HEK293 (cell line): ENCODE results near the gene SLMAP.

Experiments
- CTCF ChIA-PET: fragments of 350-600 bp; formaldehyde crosslinking; extraction: SDS; loops from one replicate; lab custom pipeline; 2021; ENCODE audit warnings: antibody characterized with exemption; lab: Yijun Ruan, JAX
- POLR2A ChIA-PET: fragments of 300-600 bp; formaldehyde crosslinking; extraction: SDS; loops from one replicate; lab custom pipeline; 2020; ENCODE audit warnings: antibody characterized with exemption, inconsistent platforms; lab: Yijun Ruan, JAX
- H3K27ac ChIP-seq: fragments of 200-500 bp; sonication (Bioruptor generic); 2 replicates; pipeline ENCODE4 v1.5.1; 2014; ENCODE audit warnings: low read depth, low read length, control low read depth, inconsistent platforms; ENCODE audit errors: extremely low read depth
- H3K36me3 ChIP-seq, 2 experiments: fragments of 200-500 bp in 1 of 2; sonication (Bioruptor generic) in 1 of 2; 1 replicate in 1 of 2; 2 replicates in 1 of 2; pipeline ENCODE4 v1.5.1; 2014 to 2017; ENCODE audit warnings: inconsistent platforms in 2 of 2, low read length in 2 of 2; ENCODE audit not compliant: control insufficient read depth in 2 of 2, insufficient read depth in 1 of 2
- H3K4me1 ChIP-seq: fragments of 200-500 bp; sonication (Bioruptor generic); 2 replicates; pipeline ENCODE4 v1.5.1; 2014; ENCODE audit warnings: mild to moderate bottlenecking, low read length, inconsistent platforms; ENCODE audit not compliant: control insufficient read depth, insufficient read depth
- H3K4me3 ChIP-seq: 2 replicates; pipeline ENCODE4 v1.5.1; 2011; ENCODE audit warnings: low read depth, mild to moderate bottlenecking, control low read depth, low read length, moderate library complexity
- H3K9me3 ChIP-seq: fragments of 200-500 bp; sonication (Bioruptor generic); 2 replicates; pipeline ENCODE4 v1.5.1; 2014; ENCODE audit warnings: low read depth, low read length, inconsistent platforms; ENCODE audit not compliant: control insufficient read depth, insufficient read depth
- HIC1 ChIP-seq: fragments of 450-650 bp; formaldehyde crosslinking; IDR thresholded peaks from 2 replicates; pipeline ENCODE4 v1.5.1; 2016; ENCODE audit warnings: missing biosample characterization, missing genetic modification characterization
- KLF1 ChIP-seq: fragments of 450-650 bp; formaldehyde crosslinking; IDR thresholded peaks from 2 replicates; pipeline ENCODE4 v1.5.1; 2016; ENCODE audit warnings: missing biosample characterization, missing genetic modification characterization
- PRDM6 ChIP-seq: fragments of 450-650 bp; formaldehyde crosslinking; IDR thresholded peaks from 2 replicates; pipeline ENCODE4 v1.5.1; 2017; ENCODE audit warnings: missing biosample characterization, missing genetic modification characterization
- SCRT2 ChIP-seq: fragments of 450-650 bp; formaldehyde crosslinking; IDR thresholded peaks from 2 replicates; pipeline ENCODE4 v1.5.1; 2016; ENCODE audit warnings: missing biosample characterization, missing genetic modification characterization
- SP7 ChIP-seq: fragments of 450-650 bp; formaldehyde crosslinking; IDR thresholded peaks from 2 replicates; pipeline ENCODE4 v1.5.1; 2016; ENCODE audit warnings: missing biosample characterization, missing genetic modification characterization
- ZBTB11 ChIP-seq: fragments of 450-650 bp; formaldehyde crosslinking; conservative IDR thresholded peaks from 2 replicates; pipeline ENCODE4 v1.5.1; 2016; ENCODE audit warnings: low read depth, missing biosample characterization, missing genetic modification characterization
- ZFP41 ChIP-seq: fragments of 450-650 bp; formaldehyde crosslinking; IDR thresholded peaks from 2 replicates; pipeline ENCODE4 v1.5.1; 2016; ENCODE audit warnings: missing biosample characterization, missing genetic modification characterization, borderline replicate concordance
- ZNF146 ChIP-seq: fragments of 450-650 bp; formaldehyde crosslinking; IDR thresholded peaks from 2 replicates; pipeline ENCODE4 v1.5.1; 2016; ENCODE audit warnings: missing biosample characterization, missing genetic modification characterization
- ZNF157 ChIP-seq: fragments of 450-650 bp; formaldehyde crosslinking; IDR thresholded peaks from 2 replicates; pipeline ENCODE4 v1.5.1; 2016; ENCODE audit warnings: missing biosample characterization, missing genetic modification characterization
- ZNF169 ChIP-seq: fragments of 450-650 bp; formaldehyde crosslinking; IDR thresholded peaks from 2 replicates; pipeline ENCODE4 v1.5.1; 2016; ENCODE audit warnings: missing biosample characterization, missing genetic modification characterization
- ZNF184 ChIP-seq: fragments of 450-650 bp; IDR thresholded peaks from 2 replicates; pipeline ENCODE4 v1.5.1; 2018; ENCODE audit warnings: missing biosample characterization, mild to moderate bottlenecking, missing genetic modification characterization
- ZNF214 ChIP-seq: fragments of 450-650 bp; formaldehyde crosslinking; IDR thresholded peaks from 2 replicates; pipeline ENCODE4 v1.5.1; 2017; ENCODE audit warnings: missing biosample characterization, mild to moderate bottlenecking, missing genetic modification characterization, borderline replicate concordance
- ZNF23 ChIP-seq: fragments of 450-650 bp; formaldehyde crosslinking; IDR thresholded peaks from 2 replicates; pipeline ENCODE4 v1.5.1; 2016; ENCODE audit warnings: missing biosample characterization, missing genetic modification characterization, borderline replicate concordance
- ZNF580 ChIP-seq: fragments of 450-650 bp; formaldehyde crosslinking; IDR thresholded peaks from 2 replicates; pipeline ENCODE4 v1.5.1; 2016; ENCODE audit warnings: missing biosample characterization, missing genetic modification characterization
- ZNF660 ChIP-seq: fragments of 450-650 bp; IDR thresholded peaks from 2 replicates; pipeline ENCODE4 v1.5.1; 2018; ENCODE audit warnings: missing biosample characterization, mild to moderate bottlenecking, missing genetic modification characterization
- ZNF670 ChIP-seq: fragments of 450-650 bp; formaldehyde crosslinking; IDR thresholded peaks from 2 replicates; pipeline ENCODE4 v1.5.1; 2016; ENCODE audit warnings: missing biosample characterization, missing genetic modification characterization, low read depth
- ZNF76 ChIP-seq: fragments of 450-650 bp; formaldehyde crosslinking; IDR thresholded peaks from 2 replicates; pipeline ENCODE4; 2016; ENCODE audit warnings: low read depth, missing biosample characterization, missing genetic modification characterization, borderline replicate concordance

The SLMAP gene

DNA sequence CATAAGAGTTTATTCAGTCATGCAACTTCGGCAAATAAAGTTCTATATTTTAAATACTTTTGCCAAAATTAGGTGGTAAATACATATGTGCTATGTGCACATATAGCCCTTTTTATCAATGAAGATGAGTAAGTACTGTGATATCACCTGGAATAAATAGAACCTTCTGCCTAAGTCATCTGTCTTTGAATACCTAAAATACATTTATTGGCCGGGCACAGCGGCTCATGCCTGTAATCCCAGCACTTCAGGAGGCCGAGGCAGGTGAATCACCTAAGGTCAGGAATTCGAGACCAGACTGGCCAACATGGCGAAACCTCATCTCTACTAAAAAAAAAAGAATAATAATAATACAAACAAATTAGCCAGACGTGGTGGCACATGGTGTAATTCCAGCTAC, 178.3 kb downstream of the SLMAP start:
- peaks cover 0 to 12% of the 10 kb centered on the region in 2 experiments; a peak in 2 of 3 replicates for H3K36me3 ChIP-seq
- no peaks in the 10 kb centered on the region for H3K9me3 ChIP-seq
- H3K4me1 ChIP-seq: no peaks in the 10 kb centered on the region
- H3K4me3 ChIP-seq: no peak overlapping the region
- CTCF ChIA-PET: no interaction called here
- H3K27ac ChIP-seq: no peak overlapping the region
- POLR2A ChIA-PET: no interaction called here
- TF ChIP-seq HIC1 (tag by site-specific recombination): no peak
- TF ChIP-seq SP7 (tag by site-specific recombination): no peak
- TF ChIP-seq ZNF146 (tag by site-specific recombination): no peak
- TF ChIP-seq ZNF23: no peak
- TF ChIP-seq ZNF580 (tag by site-specific recombination): no peak
- TF ChIP-seq ZFP41 (tag by site-specific recombination): no peak
- no peak for TF ChIP-seq KLF1 (tag by site-specific recombination)
- TF ChIP-seq PRDM6 (tag by site-specific recombination): no peak
- TF ChIP-seq ZBTB11: no peak
- no peak for TF ChIP-seq ZNF670 (tag by site-specific recombination)
- no peak for TF ChIP-seq ZNF76 (tag by site-specific recombination)
- TF ChIP-seq ZNF660 (tag by site-specific recombination): no peak
- TF ChIP-seq ZNF169 (tag by site-specific recombination): no peak

DNA sequence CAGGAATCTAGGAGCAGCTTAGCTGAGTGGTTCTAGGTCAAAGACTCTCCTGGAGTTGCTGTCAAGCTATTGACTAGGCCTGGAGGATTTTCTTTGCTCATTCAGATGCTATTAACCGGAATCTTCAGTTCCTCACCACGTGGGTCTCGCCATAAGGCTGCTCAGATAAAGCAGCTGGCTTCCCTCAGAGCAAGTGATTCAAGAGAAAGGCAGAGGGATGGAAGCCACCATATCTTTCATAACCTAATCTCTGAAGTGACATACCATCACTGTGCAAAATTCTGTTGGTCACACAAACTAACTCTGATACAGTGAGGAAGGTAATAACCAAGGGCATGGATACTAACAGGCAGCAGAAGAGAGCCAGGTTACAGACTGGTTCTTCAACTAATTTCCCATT, 179.4 kb downstream of the SLMAP start:
- no peaks in the 10 kb centered on the region for H3K4me1 ChIP-seq
- no peak overlapping the region for H3K4me3 ChIP-seq
- no peaks in the 10 kb centered on the region for H3K9me3 ChIP-seq
- no peak for TF ChIP-seq SCRT2 (tag by site-specific recombination)
- no peak for TF ChIP-seq ZNF184
- no peak for TF ChIP-seq ZNF157 (tag by site-specific recombination)
- no peak for TF ChIP-seq ZNF214 (tag by site-specific recombination)
- POLR2A ChIA-PET: no interaction called here
- H3K27ac ChIP-seq: no peak overlapping the region
- H3K36me3 ChIP-seq: peaks cover 0 to 6% of the 10 kb centered on the region in 2 experiments; a peak in 2 of 3 replicates
- CTCF ChIA-PET: interaction anchor here (0.7 kb wide), 1 partner anchor 19 kb away, joined by 3 read pairs; no protein-coding TSS in a partner anchor
